Neuronal stem cell (in vitro differentiated cells): ENCODE results near the gene TBRG4. TPM values are rescaled to one million over a fixed set of nuclear protein-coding genes. Genes with fewer than 3 reads are reported as not detected.

ENCODE experiments used
- DNase-seq: peaks from one replicate; pipeline ENCODE4 v3.0.0-alpha.2; 2013; ENCODE audit warnings: low spot score
- H2AFZ ChIP-seq: one replicate; pipeline ENCODE4 v1.6.1; 2013; ENCODE audit warnings: mild to moderate bottlenecking, low read length, inconsistent platforms
- H2AK5ac ChIP-seq: 2 replicates; pipeline ENCODE4 v1.6.1; 2013; ENCODE audit warnings: low read depth, mild to moderate bottlenecking, inconsistent platforms, low read length, moderate library complexity, mixed read lengths
- H2BK120ac ChIP-seq: 2 replicates; pipeline ENCODE4 v1.6.1; 2013; ENCODE audit warnings: low read depth, mild to moderate bottlenecking, inconsistent platforms, low read length, moderate library complexity, mixed read lengths
- H2BK12ac ChIP-seq: one replicate; pipeline ENCODE4 v1.6.1; 2013; ENCODE audit warnings: low read length, inconsistent platforms
- H2BK15ac ChIP-seq: 2 replicates; pipeline ENCODE4 v1.6.1; 2013; ENCODE audit warnings: mild to moderate bottlenecking, low read length, inconsistent platforms, mixed read lengths
- H2BK5ac ChIP-seq: one replicate; pipeline ENCODE4 v1.6.1; 2013; ENCODE audit warnings: inconsistent platforms, mild to moderate bottlenecking, low read length, moderate library complexity
- H3K14ac ChIP-seq: one replicate; pipeline ENCODE4 v1.6.1; 2013; ENCODE audit warnings: low read length, inconsistent platforms
- H3K18ac ChIP-seq: 2 replicates; pipeline ENCODE4 v1.6.1; 2013; ENCODE audit warnings: low read length, inconsistent platforms
- H3K23ac ChIP-seq: 2 replicates; pipeline ENCODE4 v1.6.1; 2013; ENCODE audit warnings: low read depth, mild to moderate bottlenecking, mixed read lengths, low read length, inconsistent platforms; ENCODE audit not compliant: poor library complexity
- H3K27ac ChIP-seq: replicated peaks from 3 replicates; pipeline ENCODE4 v1.5.1; 2013; ENCODE audit warnings: low read length, inconsistent platforms
- H3K27me3 ChIP-seq, 3 experiments: 2 replicates each; pipeline ENCODE4 v1.6.1; 2013; ENCODE audit warnings: low read length in 3 of 3, mild to moderate bottlenecking in 2 of 3, inconsistent platforms in 1 of 3, low read depth in 1 of 3, mixed read lengths in 1 of 3, moderate library complexity in 1 of 3; ENCODE audit not compliant: control insufficient read depth in 3 of 3, insufficient read depth in 3 of 3
- H3K36me3 ChIP-seq, 2 donors: replicated peaks in 1 of 2; 2 replicates each; pipeline ENCODE4 v1.6.1; 2013; ENCODE audit warnings: low read length in 2 of 2; ENCODE audit not compliant: control insufficient read depth in 2 of 2, insufficient read depth in 2 of 2
- H3K4ac ChIP-seq: 2 replicates; pipeline ENCODE4 v1.6.1; 2013; ENCODE audit warnings: inconsistent platforms, mild to moderate bottlenecking, low read length, moderate library complexity
- H3K4me1 ChIP-seq, 2 donors: 1 replicate in 1 of 2; 2 replicates in 1 of 2; pipeline ENCODE4 v1.6.1; 2013; ENCODE audit warnings: low read length in 2 of 2, low read depth in 1 of 2; ENCODE audit not compliant: control insufficient read depth in 2 of 2, insufficient read depth in 1 of 2
- H3K4me2 ChIP-seq: one replicate; pipeline ENCODE4 v1.6.1; 2013; ENCODE audit warnings: mild to moderate bottlenecking, low read length, inconsistent platforms; ENCODE audit not compliant: insufficient read depth, poor library complexity, severe bottlenecking
- H3K4me3 ChIP-seq, 2 donors: 2 replicates each; pipeline ENCODE4 v1.5.1; 2013; ENCODE audit warnings: low read length in 2 of 2, mild to moderate bottlenecking in 2 of 2, inconsistent platforms in 1 of 2, moderate library complexity in 1 of 2
- H3K79me1 ChIP-seq: one replicate; pipeline ENCODE4 v1.6.1; 2013; ENCODE audit warnings: low read depth, mild to moderate bottlenecking, inconsistent platforms, low read length, moderate library complexity
- H3K9ac ChIP-seq: one replicate; pipeline ENCODE4 v1.6.1; 2013; ENCODE audit warnings: mild to moderate bottlenecking, low read depth, low read length, inconsistent platforms; ENCODE audit not compliant: poor library complexity
- H3K9me3 ChIP-seq, 2 donors: replicated peaks in 1 of 2; 2 replicates each; pipeline versions ENCODE3 to v1.6.1; 2013; ENCODE audit warnings: low read length in 2 of 2, mild to moderate bottlenecking in 2 of 2, inconsistent platforms in 1 of 2, low read depth in 1 of 2, mixed read lengths in 1 of 2, moderate library complexity in 1 of 2; ENCODE audit not compliant: control insufficient read depth in 2 of 2, insufficient read depth in 1 of 2
- H4K8ac ChIP-seq: one replicate; pipeline ENCODE4 v1.6.1; 2013; ENCODE audit warnings: low read depth, mild to moderate bottlenecking, inconsistent platforms, low read length, moderate library complexity
- H4K91ac ChIP-seq: one replicate; pipeline ENCODE4 v1.6.1; 2013; ENCODE audit warnings: low read length, low read depth, mild to moderate bottlenecking, inconsistent platforms; ENCODE audit not compliant: poor library complexity
- WGBS, 2 donors: extraction: QIAGEN DNeasy Blood & Tissue Kit; methylation state at CpG; one replicate each; pipeline ENCODE4 v1.1.7; 2013; ENCODE audit warnings: missing lambda C conversion rate in 2 of 2, mixed read lengths in 1 of 2; ENCODE audit not compliant: insufficient read length in 2 of 2, insufficient replicate concordance in 1 of 2; ENCODE audit errors: extremely low coverage in 2 of 2; 5-methylcytosine and 5-hydroxymethylcytosine counted together
- polyA plus RNA-seq, 2 experiments: library from polyadenylated mRNA; stranded (reverse); fragments of 200-250 nt; gene quantifications; one replicate each; pipeline ENCODE4 v1.2.3, GENCODE V29; 2013

Gene TBRG4
- 46.9 TPM for polyA plus RNA-seq (2013, experiment 1 of 2)
- polyA plus RNA-seq (2013, experiment 2 of 2): 46.7 TPM

GRCh38 chr7:45111298-45112223 is at the start of gene TBRG4:
Gene TBRG4, minus strand, starts transcription at chr7:45111697. Its CDS starts 2,460 bp downstream, at chr7:45109237.
- H2AK5ac ChIP-seq: no peak within 1 kb of the TSS
- H3K36me3 ChIP-seq: peaks cover 20 to 33% of the 10 kb centered on the region in 2 donors
- H2BK12ac ChIP-seq: no peak within 1 kb of the TSS
- peak within 1 kb of the TSS; percentile 67 for H3K4me2 ChIP-seq
- peak within 1 kb of the TSS; percentile 90 for H3K9ac ChIP-seq
- DNase-seq: peak; percentile 93
- peak within 1 kb of the TSS; percentile 50 for H3K23ac ChIP-seq
- peak within 1 kb of the TSS; percentile 98 for H3K18ac ChIP-seq
- H3K79me1 ChIP-seq: peaks cover 3% of the 10 kb centered on the region
- peak within 1 kb of the TSS; percentile 88 for H2AFZ ChIP-seq
- H2BK120ac ChIP-seq: no peak within 1 kb of the TSS
- peak within 1 kb of the TSS; percentile 99 for H3K27ac ChIP-seq
- peak within 1 kb of the TSS; percentile 91 to 97 for H3K4me3 ChIP-seq
- no peak within 1 kb of the TSS for H4K8ac ChIP-seq
- H4K91ac ChIP-seq: peak within 1 kb of the TSS; percentile 60
- peaks cover 0 to 2% of the 10 kb centered on the region in 2 donors for H3K4me1 ChIP-seq
- H3K4ac ChIP-seq: no peak within 1 kb of the TSS
- no CpG with 5 or more reads among the region's 64 CpGs for WGBS, 2 donors
- peak within 1 kb of the TSS; percentile 86 for H3K14ac ChIP-seq
- no peaks in the 10 kb centered on the region for H3K9me3 ChIP-seq
- H2BK15ac ChIP-seq: no peak within 1 kb of the TSS
- H2BK5ac ChIP-seq: peak within 1 kb of the TSS; percentile 44
- H3K27me3 ChIP-seq: peaks cover 0 to 4% (median 3%) of the 10 kb centered on the region in 3 experiments

- no peak overlapping the region for H2BK12ac ChIP-seq
- H4K8ac ChIP-seq: no peak overlapping the region
- no peak overlapping the region for H2AK5ac ChIP-seq
- H3K14ac ChIP-seq: no peak overlapping the region
- no peak overlapping the region for H2BK120ac ChIP-seq
- no peak overlapping the region for H2BK15ac ChIP-seq
- WGBS, 2 donors: no CpG with 5 or more reads among the region's 4 CpGs
- no peak overlapping the region for H3K4ac ChIP-seq
- H2BK5ac ChIP-seq: no peak overlapping the region
- no peak overlapping the region for H3K27ac ChIP-seq
- peaks cover 3 to 52% (median 25%) of the 10 kb centered on the region in 3 experiments for H3K27me3 ChIP-seq
- no peaks in the 10 kb centered on the region for H3K36me3 ChIP-seq
- H3K9ac ChIP-seq: no peak overlapping the region
- H3K4me1 ChIP-seq: peaks cover 0 to 3% of the 10 kb centered on the region in 2 donors
- H3K23ac ChIP-seq: peak overlapping the region; percentile 0
- no peak overlapping the region for H3K4me3 ChIP-seq
- DNase-seq: no peak
- H3K79me1 ChIP-seq: no peaks in the 10 kb centered on the region
- no peak overlapping the region for H4K91ac ChIP-seq
- H3K18ac ChIP-seq: no peak overlapping the region
- H3K9me3 ChIP-seq: peaks cover 0 to 4% of the 10 kb centered on the region in 2 donors
- no peak overlapping the region for H2AFZ ChIP-seq
- no peak overlapping the region for H3K4me2 ChIP-seq
Measured at GRCh38 chr7:45161138-45161537, 49.6 kb upstream of the TBRG4 start.

- no peaks in the 10 kb centered on the region for H3K36me3 ChIP-seq
- DNase-seq: no peak
- H3K27ac ChIP-seq: no peak overlapping the region
- H2BK120ac ChIP-seq: no peak overlapping the region
- H3K9ac ChIP-seq: no peak overlapping the region
- no peak overlapping the region for H4K8ac ChIP-seq
- no peak overlapping the region for H2BK12ac ChIP-seq
- H2BK5ac ChIP-seq: no peak overlapping the region
- H3K9me3 ChIP-seq: peaks cover 0 to 4% of the 10 kb centered on the region in 2 donors
- H3K4ac ChIP-seq: no peak overlapping the region
- no peak overlapping the region for H2BK15ac ChIP-seq
- H3K14ac ChIP-seq: no peak overlapping the region
- no peak overlapping the region for H3K18ac ChIP-seq
- no peaks in the 10 kb centered on the region for H3K79me1 ChIP-seq
- H2AFZ ChIP-seq: peak overlapping the region; percentile 51
- H3K23ac ChIP-seq: no peak overlapping the region
- peaks cover 3 to 59% (median 25%) of the 10 kb centered on the region in 3 experiments for H3K27me3 ChIP-seq
- no peak overlapping the region for H2AK5ac ChIP-seq
- H3K4me1 ChIP-seq: peaks cover 0 to 3% of the 10 kb centered on the region in 2 donors
- no CpG with 5 or more reads among the region's 10 CpGs for WGBS, 2 donors
- H4K91ac ChIP-seq: no peak overlapping the region
- no peak overlapping the region for H3K4me3 ChIP-seq
- no peak overlapping the region for H3K4me2 ChIP-seq
Measured at GRCh38 chr7:45160417-45160881, 49.0 kb upstream of the TBRG4 start.

GRCh38 chr7:45159296-45159695 is 47.8 kb upstream of the TBRG4 start:
- no peak overlapping the region for H3K23ac ChIP-seq
- H3K4me3 ChIP-seq: no peak overlapping the region
- no peak overlapping the region for H3K9ac ChIP-seq
- H4K8ac ChIP-seq: no peak overlapping the region
- no peak overlapping the region for H2AFZ ChIP-seq
- H2BK12ac ChIP-seq: no peak overlapping the region
- H4K91ac ChIP-seq: no peak overlapping the region
- H3K27ac ChIP-seq: no peak overlapping the region
- H3K79me1 ChIP-seq: no peaks in the 10 kb centered on the region
- no CpG with 5 or more reads among the region's 4 CpGs for WGBS, 2 donors
- H3K4me2 ChIP-seq: no peak overlapping the region
- no peak overlapping the region for H3K14ac ChIP-seq
- no peak overlapping the region for H2BK5ac ChIP-seq
- H3K9me3 ChIP-seq: peaks cover 0 to 4% of the 10 kb centered on the region in 2 donors
- no peaks in the 10 kb centered on the region for H3K36me3 ChIP-seq
- H3K4me1 ChIP-seq: peaks cover 0 to 3% of the 10 kb centered on the region in 2 donors
- H2BK15ac ChIP-seq: no peak overlapping the region
- peaks cover 3 to 60% (median 25%) of the 10 kb centered on the region in 3 experiments for H3K27me3 ChIP-seq
- H3K18ac ChIP-seq: no peak overlapping the region
- no peak overlapping the region for H3K4ac ChIP-seq
- H2BK120ac ChIP-seq: no peak overlapping the region
- peak overlapping the region; percentile 14 for H2AK5ac ChIP-seq
- no peak for DNase-seq
